A549 treated with DMSO at 1 μM for 4 hours (cell line): ENCODE results near the gene SLC20A1. TPM values are rescaled to one million over a fixed set of nuclear protein-coding genes. Genes with fewer than 3 reads are reported as not detected.

ENCODE experiments used
- total RNA-seq: library from RNA; stranded (reverse); fragments of 200-300 nt; extraction: Qiagen RNA extraction; gene quantifications from 5 replicates; pipeline ENCODE4 v1.2.3, GENCODE V29; 2022; ENCODE audit warnings: low read depth

The SLC20A1 gene
- total RNA-seq = 128 to 148 TPM (median 141 TPM) in 5 replicates

GRCh38 chr2:112645310-112646101 lies at the start of gene SLC20A1:
TSS of gene SLC20A1 (plus strand) at chr2:112645939. CDS start at chr2:112646829, 890 bp downstream.

Other genes starting within 250 kb of the SLC20A1 start
- 3.4 to 4.9 TPM (median 4.1 TPM) in 5 replicates for gene RGPD8, start 212.3 kb upstream of the SLC20A1 start, total RNA-seq
- 39.3 to 49.6 TPM (median 42.6 TPM) in 5 replicates for gene TTL, start 163.8 kb upstream of the SLC20A1 start, total RNA-seq
- 24.7 to 31.9 TPM (median 28.8 TPM) in 5 replicates for gene POLR1B, start 103.5 kb upstream of the SLC20A1 start, total RNA-seq
- gene CHCHD5, start 61.3 kb upstream of the SLC20A1 start, total RNA-seq = 57.0 to 86.0 TPM (median 59.5 TPM) in 5 replicates
- gene NT5DC4, start 75.1 kb downstream of the SLC20A1 start, total RNA-seq = not detected in 5 replicates
- gene CKAP2L, start 118.7 kb downstream of the SLC20A1 start, total RNA-seq = 11.8 to 17.4 TPM (median 16.0 TPM) in 5 replicates
- 0.05 to 0.47 TPM (median 0.11 TPM) in 5 replicates for gene IL1A, start 138.6 kb downstream of the SLC20A1 start, total RNA-seq
- gene IL1B, start 190.8 kb downstream of the SLC20A1 start, total RNA-seq = 0.17 to 0.49 TPM (median 0.28 TPM) in 5 replicates